ENCODE measurements around the gene SMG6. TPM values are rescaled to one million over a fixed set of nuclear protein-coding genes. Genes with fewer than 3 reads are reported as not detected.

Gene SMG6
- total and polyA plus RNA-seq, 2 of the 8 experiments (the other 6 are each of a cell fraction or from before 2014, with no cell fraction given), result 18.5 to 25.2 TPM

DNA sequence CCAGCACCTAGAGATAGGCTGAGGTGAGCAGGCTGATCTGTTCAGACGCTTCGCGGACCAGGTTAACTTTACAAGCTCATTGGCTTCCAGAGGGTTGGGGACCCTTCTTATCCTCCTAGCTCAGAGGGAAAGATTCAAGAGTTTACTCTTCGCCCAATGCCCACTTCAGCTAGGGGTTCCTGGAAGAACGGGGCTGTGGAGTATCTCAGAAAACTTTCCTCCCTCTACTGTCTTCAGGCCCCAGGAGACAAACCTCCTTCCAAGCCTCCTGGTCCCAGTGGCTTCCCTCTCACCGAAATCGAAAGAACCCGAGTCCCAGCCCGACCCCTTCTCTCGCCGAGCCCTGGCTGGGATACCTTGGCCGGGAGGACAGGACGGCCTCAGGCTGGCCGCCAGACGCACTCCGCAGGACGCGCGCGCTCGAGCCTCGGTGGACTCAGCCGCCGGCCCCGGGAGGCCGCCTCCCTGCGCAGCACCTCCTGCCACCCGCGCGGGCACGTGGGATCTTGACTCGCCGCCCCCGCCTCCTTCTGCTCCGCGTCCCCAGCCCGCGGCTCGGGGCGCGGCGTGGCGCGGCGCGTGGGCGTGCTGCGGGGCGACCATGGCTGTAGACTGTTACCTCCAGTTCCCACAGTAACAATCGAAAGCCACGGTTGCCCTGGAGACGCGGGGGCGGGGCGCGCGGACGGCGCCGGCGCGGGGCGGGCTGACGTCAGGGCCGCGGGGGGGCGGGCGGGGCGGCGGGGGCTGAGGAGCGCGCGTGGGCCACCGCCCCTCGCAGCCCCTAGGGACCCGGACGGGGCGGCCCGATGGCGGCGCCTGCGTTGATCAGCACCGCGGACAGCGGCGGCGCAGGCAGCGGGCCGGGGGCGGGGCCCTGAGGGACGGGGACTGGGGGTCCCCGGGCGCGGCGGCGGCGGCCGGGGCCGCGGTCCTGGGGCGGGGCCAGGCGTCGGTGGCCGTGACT lies 254.0 kb downstream of the SMG6 start (continued):
- TF ChIP-seq, protein P1, sequence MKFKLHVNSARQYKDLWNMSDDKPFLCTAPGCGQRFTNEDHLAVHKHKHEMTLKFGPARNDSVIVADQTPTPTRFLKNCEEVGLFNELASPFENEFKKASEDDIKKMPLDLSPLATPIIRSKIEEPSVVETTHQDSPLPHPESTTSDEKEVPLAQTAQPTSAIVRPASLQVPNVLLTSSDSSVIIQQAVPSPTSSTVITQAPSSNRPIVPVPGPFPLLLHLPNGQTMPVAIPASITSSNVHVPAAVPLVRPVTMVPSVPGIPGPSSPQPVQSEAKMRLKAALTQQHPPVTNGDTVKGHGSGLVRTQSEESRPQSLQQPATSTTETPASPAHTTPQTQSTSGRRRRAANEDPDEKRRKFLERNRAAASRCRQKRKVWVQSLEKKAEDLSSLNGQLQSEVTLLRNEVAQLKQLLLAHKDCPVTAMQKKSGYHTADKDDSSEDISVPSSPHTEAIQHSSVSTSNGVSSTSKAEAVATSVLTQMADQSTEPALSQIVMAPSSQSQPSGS (IDR thresholded peaks at IDR 0.05; ENCODE audit: low read length), result no peak
- TF ChIP-seq ASH2L (IDR thresholded peaks at IDR 0.05; ENCODE audit: low read length), result no peak
